Measurements from ENCODE around the gene LIPN.

GRCh38 chr10:88730864-88731263, 29.0 kb upstream of the LIPN start:
- TF ChIP-seq EZH2 (IDR thresholded peaks at IDR 0.05; ENCODE audit: borderline replicate concordance) (no peak), EZH2phosphoT487 (IDR thresholded peaks at IDR 0.05; ENCODE audit: low read depth, severe bottlenecking, unreplicated experiment) (no peak)
- TF ChIP-seq, protein P1, sequence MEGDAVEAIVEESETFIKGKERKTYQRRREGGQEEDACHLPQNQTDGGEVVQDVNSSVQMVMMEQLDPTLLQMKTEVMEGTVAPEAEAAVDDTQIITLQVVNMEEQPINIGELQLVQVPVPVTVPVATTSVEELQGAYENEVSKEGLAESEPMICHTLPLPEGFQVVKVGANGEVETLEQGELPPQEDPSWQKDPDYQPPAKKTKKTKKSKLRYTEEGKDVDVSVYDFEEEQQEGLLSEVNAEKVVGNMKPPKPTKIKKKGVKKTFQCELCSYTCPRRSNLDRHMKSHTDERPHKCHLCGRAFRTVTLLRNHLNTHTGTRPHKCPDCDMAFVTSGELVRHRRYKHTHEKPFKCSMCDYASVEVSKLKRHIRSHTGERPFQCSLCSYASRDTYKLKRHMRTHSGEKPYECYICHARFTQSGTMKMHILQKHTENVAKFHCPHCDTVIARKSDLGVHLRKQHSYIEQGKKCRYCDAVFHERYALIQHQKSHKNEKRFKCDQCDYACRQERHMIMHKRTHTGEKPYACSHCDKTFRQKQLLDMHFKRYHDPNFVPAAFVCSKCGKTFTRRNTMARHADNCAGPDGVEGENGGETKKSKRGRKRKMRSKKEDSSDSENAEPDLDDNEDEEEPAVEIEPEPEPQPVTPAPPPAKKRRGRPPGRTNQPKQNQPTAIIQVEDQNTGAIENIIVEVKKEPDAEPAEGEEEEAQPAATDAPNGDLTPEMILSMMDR (IDR thresholded peaks at IDR 0.05; ENCODE audit: poor library complexity): no peak

Data from hepatocyte (in vitro differentiated cells).